GM19372 (cell line): ENCODE results near the gene SPATA12.
A peak's percentile ranks its signal among the peaks of the same experiment; 100 is the strongest.

Source experiments
- ATAC-seq: cut with Tn5 transposase; IDR thresholded peaks from one replicate; pipeline ENCODE4 v1.9.1; 2021; ENCODE audit warnings: mild to moderate bottlenecking, low read depth, moderate library complexity; ENCODE audit not compliant: unreplicated experiment

SPATA12 gene

DNA sequence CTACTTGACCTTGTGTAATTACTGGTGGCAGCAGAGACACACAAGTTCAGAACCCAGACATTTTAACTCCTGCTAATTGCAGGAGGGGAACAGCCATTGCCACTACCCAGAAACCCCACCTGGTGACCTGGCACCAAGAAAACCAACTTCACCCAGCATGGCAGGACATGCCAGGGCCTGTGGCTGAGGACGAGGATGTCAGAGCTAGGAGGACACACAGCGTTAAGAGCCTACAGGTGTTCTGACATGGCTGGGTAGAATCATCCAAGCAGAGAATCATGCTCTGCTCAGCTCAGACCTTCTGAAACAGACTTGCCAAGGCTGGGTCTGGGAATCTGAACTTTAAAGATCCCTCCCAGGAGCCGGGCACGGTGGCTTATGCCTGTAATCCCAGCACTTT lies 11.7 kb upstream of the SPATA12 start:
- no peak for ATAC-seq

DNA sequence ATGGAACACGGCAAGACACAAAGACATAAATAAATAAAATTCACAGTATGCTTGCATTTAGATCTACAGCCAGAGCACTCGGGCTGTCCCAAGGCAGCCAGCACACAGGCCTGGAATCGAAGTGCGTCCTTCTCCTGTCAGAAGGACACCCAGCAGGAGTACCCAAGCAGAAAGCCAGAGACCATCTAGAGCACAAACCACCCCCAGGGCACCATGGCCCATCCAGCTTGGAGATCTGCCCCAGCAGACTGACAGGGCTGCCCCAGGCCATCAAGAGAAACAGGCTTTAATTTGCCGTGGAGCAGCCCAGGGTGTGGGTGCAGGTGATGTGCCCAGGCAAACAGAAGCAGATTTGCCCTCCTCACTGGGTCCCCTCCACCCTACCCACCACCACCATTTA lies 7.8 kb upstream of the SPATA12 start:
- no peak for ATAC-seq

DNA sequence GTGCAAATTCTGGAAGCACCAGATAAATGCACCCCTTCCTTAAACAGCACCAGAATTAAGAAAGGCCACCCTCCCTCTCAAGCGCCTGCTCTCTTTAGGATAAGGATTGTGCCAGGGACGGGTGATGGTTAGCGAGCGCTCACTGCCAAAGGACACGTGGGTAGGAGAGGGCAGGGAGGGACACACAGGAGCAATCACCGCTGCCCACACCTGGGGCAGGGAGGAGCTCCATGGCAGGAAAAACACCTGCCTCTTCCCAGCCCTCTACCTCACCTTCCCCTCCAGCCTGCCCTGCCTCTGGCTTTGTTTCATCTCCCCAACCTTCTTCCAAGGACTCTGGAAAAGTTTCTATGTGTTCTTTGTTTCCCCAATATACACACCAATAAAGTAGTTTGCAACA lies 7.3 kb upstream of the SPATA12 start:
- ATAC-seq, result no peak

DNA sequence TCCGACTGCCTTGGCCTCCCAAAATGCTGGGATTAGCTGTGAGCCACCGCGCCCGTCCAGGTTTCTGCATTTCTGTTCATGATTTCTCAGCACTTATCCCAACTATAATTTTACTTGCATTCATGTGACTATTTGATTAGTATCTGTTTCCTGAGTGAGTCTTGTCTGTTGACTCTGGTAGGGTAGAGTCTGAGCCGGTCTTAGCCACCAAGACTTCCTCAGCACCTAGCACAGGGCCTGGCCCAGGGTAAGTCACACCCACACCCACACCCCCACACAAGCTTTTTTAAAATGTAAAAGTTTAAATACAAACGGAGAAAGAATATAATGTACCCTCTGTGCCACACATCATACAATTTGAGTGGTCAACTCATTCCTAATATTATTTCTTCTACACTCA lies 3.1 kb upstream of the SPATA12 start:
- no peak for ATAC-seq

DNA sequence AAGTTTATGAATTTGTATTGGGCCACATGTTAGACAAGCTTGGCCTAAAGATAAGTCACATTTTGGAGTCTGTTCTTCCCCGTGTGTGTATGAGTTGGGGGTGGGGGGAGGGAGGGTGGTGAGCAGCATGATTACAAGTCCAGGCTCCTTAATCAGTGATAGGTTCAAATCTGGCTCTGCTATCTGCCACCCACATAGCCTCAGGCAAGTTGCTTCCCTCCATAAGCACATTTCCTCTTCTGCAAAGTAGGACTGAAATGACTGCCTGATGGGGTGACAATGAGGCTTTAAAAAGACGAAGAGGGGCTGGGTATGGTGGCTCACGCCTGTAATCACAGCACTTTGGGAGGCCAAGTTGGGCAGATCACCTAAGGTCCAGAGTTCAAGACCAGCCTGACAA lies 1.1 kb upstream of the SPATA12 start:
- no peak for ATAC-seq

DNA sequence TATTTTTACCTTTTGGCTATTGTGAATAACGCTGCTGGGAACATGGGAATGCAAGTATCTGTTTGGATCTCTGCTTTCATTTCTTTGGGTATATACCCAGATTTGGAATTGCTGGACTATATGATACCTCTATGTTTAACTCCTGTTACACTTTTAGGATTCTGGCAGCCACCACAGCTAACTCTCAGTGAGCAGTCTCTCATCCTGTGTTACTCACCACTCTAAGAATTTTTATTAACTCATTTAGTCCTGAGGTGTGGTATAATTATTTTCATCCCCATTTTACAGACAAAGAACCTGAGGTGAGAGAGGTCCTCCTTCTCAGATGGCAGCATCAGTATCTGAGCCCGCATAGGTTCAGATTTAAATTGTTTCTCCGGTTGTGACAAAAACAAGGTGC lies 1.1 kb downstream of the SPATA12 start:
- ATAC-seq, result no peak

DNA sequence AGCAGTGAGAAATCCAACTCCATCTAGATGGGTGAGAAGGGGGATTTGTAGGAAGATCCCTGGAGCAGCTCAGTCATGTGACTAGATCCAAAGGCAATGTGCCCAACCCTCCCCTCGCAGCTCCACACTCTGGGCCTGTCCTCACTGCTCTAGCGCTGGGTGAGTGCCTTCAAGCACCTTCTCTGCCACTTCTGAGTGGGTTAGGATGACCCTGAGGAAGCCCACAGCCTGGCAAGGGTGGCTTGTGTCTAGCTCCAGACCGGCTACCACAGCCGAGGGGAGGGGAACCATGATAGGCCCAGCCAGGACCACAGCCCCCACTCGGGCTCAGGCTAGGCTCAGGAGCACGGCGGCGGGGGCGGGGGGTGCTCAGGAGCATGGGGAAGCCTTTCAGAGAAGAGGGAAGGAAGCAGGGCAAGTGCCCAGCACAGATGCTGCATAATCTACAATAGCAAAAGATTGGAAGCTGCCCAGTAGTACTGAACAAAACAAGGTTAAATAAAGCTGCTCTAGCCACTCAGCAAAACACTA lies 1.7 kb downstream of the SPATA12 start:
- ATAC-seq, result no peak

DNA sequence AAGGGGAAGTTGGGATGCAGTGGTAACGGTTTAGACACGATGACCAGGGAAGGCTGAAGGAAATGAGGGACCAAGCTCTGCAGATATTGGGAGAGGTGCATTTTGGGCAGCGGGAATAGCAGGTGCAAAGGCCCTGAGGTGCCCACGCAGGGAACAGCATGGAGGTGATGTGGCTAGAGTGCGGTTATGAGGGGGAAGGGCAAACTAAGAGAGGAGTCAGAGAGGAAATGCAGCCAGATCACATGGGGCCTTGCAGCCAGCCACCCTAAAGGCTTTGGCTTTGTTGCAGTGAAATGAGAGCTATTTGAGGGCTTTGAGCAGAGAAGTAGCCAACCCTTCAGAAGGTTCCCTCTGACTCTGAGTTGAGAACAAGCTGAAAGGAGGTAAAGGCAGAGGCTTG lies 2.6 kb downstream of the SPATA12 start:
- ATAC-seq, result no peak

DNA sequence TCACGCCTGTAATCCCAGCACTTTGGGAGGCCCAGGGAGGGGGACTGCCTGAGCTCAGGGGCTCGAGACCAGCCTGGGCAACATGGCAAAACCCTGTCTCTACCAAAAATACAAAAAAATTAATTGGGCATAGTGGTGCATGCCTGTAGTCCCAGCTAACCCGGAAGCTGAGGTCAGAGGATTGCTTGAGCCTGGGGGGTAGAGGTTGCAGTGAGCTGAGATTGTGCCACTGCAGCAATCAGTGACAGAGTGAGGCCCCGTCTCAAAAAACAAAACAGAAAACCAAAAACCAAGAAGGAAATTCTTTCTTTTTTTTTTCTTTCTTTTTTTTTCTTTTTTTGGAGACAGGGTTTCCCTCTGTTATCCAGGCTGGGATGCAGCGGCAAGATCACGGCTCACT lies 3.5 kb downstream of the SPATA12 start:
- ATAC-seq, result no peak

DNA sequence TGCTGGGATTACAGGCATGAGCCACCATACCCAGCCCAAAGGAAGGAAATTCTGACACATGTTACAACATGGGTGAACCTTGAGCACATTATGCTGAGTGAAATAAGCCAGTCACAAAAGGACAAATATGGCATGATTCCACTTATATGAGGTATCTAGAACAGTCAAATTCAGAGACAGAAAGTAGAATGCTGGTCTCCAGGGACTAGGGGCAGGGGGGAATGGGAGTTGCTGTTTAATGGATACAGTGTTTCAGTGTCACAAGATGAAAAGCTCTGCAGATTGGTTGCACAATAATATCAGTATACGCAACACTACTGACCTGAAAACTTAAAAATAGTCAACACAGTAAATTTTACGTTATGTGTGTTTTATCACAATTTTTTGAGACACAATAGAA lies 4.1 kb downstream of the SPATA12 start:
- no peak for ATAC-seq

DNA sequence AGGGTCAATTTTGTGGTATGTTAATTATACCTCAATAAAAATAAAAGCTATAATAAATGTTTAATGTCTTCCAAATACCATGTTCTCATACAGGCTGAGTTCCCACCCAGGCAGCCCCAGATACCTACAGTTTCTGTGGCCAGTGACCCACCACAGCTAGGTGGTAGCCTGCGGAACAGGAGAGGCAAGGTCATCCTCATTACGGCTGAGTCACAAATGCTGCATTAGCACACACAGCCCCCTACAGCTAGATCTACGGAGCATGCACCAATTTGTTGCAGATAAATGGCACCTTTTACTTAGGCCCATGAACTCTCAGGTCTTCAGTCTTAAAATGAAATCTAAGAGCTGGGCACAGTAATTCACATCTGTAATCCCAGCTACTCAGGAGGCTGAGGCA lies 5.1 kb downstream of the SPATA12 start:
- no peak for ATAC-seq

DNA sequence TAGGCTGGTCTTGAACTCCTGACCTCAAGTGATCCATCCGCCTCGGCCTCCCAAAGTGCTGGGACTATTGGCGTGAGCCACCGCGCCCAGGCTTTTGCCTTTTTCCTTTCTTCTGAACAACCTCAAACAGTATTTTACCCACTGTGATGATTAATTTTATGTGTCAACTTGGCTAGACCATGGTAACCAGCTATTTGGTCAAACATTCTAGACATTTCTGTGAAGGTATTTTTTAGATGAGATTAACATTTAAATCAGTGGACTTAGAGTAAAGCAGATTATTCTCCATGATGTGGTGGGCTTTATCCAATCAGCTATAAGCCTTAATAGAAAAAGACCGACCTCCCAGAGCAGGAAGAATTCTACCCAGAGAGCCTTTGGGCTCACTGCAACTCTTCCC lies 6.0 kb downstream of the SPATA12 start:
- no peak for ATAC-seq

DNA sequence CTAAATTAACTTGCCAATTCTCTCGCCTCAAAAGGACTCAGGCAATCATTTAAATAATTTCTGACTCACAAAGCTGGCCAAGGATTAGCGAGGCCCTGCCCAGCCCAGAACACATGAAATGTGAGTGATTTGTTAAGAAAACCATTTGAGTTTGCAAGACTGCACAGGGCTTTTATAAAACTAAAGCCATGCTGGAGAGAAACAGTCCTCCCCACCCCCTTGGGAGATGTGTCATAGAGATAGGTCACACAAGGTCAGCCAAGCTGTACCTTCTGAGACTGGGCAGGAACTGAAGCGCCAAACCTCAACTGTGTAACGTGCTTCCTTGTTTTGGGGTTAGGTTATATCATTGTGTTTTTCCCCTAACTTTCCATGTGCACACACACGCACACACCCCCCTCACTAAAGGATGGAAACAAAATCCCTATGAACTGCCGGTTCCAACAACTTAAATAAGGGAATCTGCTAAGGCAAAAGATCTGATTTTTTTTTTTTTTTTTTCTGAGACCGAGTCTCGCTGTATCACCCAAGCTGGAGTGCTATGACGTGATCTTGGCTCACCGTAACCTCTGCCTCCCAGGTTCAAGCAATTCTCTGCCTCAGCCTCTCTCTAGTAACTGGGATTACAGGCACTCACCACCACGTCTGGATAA lies 8.1 kb downstream of the SPATA12 start:
- ATAC-seq, result peak; percentile 96

DNA sequence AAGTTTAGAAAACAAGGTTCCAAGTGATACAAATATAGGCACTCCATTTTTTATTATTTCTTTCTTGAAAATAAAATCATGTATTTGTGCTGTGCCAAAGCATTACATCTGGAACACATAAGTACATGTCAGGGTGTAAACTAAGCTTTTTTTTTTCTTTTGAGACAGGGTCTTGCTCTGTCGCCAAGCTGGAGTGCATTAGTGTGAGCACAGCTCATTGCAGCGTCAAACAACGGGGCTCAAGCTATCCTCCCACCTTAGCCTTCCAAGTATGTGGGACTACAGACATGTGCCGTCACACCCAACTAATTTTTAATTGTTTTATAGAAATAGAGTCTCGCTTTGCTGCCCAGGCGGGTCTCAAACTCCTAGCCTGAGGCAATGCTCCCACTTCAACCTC lies 9.0 kb downstream of the SPATA12 start:
- ATAC-seq, result no peak

DNA sequence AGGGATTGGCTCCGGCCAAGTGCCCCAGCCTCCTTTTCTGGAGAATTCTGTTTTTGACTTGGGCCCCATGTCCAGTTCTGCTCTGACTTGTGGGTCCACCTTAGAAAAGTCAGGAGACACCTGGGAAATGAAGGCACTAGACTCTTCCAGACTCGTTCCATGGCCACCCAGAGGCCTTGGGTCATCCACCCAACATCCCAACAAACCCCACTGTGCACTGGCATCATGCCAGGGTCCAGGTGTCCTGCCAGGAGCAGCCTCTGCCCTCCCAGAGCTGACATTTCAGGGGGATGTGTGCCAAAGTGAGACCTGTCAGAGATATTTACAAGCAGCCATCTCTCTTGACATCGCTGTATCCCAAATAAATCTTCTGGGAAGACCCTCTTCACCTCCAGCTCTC lies 13.2 kb downstream of the SPATA12 start:
- no peak for ATAC-seq

DNA sequence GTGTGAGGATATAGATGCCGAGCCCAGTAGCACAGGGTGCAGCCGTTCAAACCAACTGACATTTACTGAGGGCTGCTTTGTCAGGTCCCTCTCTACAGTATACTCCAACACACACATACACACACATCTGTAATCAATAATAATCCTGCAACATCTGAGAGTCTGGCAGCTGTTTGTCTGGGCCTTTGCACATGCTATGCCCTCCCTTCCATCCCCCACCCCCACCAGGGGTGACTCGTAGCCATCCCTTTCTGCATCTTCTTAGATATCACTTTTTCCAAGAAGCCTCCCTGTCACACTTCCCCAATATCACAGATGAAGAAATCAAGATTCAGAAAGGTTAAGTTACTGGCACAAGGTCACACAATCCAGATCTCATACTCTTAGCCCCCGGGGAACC lies 13.7 kb downstream of the SPATA12 start:
- no peak for ATAC-seq

DNA sequence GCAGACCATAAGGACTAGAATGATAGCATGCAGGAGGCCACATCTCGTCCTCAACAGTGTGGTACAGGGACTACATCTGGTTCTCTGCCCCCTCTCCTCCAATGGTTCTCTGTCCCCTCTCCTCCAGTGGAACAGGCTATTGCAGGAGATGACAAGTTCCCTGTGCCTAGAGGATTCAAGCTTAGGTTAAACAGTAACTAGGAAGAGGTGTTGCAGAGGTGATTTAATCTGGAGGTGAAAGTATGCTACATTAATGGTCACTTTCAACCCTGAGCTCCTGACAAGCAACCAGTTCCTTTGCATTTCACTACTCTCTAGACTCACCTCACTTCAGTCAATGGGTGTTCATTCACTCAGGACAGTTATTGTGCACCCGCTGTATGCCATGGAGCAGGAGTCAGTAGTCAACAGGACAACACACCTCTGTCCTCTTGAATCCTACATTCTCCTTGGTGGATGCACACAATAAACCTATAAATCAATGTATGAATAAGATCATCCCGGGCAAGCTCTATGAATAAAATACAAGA lies 16.0 kb downstream of the SPATA12 start:
- ATAC-seq, result no peak

DNA sequence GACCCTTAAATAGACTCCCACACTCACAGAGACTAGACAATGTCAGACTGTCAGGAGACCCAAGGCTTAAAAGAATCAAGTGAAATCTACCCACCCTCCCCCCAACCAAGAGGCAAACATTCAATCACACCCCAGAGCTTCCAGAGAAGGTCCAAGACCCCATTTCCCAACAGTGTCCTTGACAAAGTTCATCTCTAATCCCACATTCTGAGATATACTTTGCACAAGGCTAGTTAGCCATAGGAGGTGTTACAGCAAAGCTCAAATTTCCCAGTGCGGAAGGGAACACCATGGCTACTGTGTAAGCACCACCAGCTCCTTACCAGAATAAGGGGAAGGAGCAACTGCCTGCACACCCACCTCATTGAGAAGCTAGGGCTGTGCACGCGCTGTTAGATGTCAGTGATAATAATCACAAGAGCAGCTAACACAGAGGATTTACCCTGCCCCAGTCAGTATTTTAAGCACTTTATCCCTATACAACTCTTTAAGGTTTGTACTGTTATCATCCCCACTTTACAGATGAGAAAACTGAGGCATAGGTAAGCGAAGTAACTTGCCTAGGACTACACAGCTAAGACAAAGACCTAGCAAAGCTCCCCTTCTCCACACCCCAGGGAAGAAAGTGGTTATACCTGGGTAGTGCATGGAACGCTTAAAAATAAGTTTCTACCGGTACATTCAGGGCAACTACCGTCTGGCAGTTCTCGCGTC lies 17.3 kb downstream of the SPATA12 start:
- no peak for ATAC-seq

DNA sequence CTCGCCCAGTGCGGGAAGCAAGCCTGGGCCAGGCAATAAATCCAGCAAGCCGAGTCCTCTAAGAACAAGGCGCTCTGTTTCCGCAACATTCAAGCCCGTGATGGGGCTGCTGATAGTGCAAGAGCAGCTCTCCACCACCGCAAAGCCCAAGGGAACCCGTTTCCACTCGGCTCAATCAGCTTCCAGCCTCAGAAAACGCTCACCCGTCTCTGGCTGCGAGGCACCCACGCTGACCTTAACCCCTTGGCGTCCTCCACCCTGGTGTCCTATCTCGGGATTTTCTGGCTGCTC lies 17.8 kb downstream of the SPATA12 start:
- ATAC-seq, result no peak

DNA sequence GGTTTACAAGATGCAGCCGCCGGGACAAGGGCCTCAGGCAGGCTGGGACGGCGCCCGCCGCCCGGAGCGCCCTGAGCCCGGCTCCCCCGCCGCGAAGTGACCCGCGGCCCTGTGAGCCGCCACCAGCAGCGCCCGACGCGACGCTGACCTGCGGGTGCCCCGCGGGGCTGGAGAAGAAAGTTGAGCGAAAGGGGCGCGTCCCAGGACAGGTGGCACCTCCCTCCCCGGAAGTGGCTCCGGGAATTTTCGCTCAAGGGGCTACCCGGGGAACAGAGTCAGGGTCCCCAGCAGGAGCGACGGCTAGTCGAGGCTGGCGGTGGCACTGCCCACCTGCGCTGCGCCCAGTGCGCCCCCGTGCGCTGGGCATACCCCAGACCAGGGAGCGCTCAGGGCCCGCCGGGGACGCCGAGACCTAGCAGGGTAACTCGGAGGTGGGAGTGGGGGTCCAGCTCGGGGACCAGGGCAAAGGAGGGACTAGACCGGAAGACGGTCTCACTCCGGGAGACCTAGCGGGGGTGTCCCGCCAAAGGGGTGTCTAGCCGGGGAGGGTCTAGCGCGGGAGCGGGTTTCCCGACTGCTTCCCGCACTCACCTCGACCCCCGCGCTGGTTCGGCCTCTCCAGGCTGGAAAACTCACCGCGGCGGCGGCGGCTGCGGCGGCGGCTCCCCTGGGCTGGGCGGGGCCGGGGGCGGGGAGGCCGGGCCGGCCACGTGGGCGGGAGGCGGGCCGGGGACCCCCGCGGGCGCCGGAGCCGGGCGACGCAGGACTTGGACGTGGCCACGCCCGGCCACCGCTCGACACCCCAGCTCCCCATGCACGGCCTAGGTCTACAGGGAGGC lies 18.4 kb downstream of the SPATA12 start:
- ATAC-seq, result no peak

DNA sequence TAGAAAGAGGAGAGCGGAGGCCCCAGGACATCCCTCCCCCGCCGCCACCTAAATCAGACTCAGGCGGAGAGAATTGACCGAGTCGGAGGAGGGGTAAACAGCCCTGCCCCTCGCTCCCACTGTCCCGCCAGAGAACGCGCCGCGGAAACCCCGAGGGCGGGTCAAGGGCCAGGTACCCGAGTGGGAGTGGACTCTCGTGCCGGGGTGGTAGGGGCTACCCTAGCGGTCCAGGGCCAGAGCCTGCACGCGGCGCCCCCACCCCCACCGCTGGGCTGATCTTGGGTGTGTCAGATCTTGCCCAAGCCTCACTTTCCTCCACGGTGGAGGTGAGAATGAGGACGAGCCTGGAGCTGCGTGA lies 19.0 kb downstream of the SPATA12 start:
- ATAC-seq, result no peak
